Stimulated activated CD8-positive, alpha-beta memory T cell treated with anti-CD3 and anti-CD28 coated beads, Interleukin-15, amount 100 ng/mL, for 4 hours (primary cell): ENCODE results near the gene PNKP.
A peak's percentile ranks its signal among the peaks of the same experiment; 100 is the strongest.

Source experiments
- DNase-seq, 2 donors: peaks; one replicate each; pipeline ENCODE4 v3.0.0-alpha.2; 2020; ENCODE audit warnings: low read depth in 2 of 2

Gene PNKP

GRCh38 chr19:49890349-49891311, 23.3 kb upstream of the PNKP start:
- peak; percentile 36 to 50 for DNase-seq

- peak; percentile 46 to 52 for DNase-seq
These were observed 22.4 kb upstream of the PNKP start for GRCh38 chr19:49889687-49890348.

- DNase-seq, result no peak
These were observed 21.8 kb upstream of the PNKP start for GRCh38 chr19:49889038-49889686.

GRCh38 chr19:49888510-49888824, 21.1 kb upstream of the PNKP start:
- no peak for DNase-seq

GRCh38 chr19:49887665-49888509, 20.5 kb upstream of the PNKP start:
- no peak for DNase-seq

- DNase-seq, result no peak
These were observed 19.8 kb upstream of the PNKP start for GRCh38 chr19:49887037-49887664.

- DNase-seq, result no peak
These were observed 17.4 kb upstream of the PNKP start for GRCh38 chr19:49884760-49885159.

GRCh38 chr19:49884109-49884508, 16.7 kb upstream of the PNKP start:
- no peak for DNase-seq

- DNase-seq, result no peak
These were observed 15.7 kb upstream of the PNKP start for GRCh38 chr19:49883094-49883493.

- DNase-seq, result no peak
These were observed 15.3 kb upstream of the PNKP start for GRCh38 chr19:49882643-49883042.

GRCh38 chr19:49881672-49882394, 14.5 kb upstream of the PNKP start:
- DNase-seq, result no peak

GRCh38 chr19:49881186-49881585, 13.8 kb upstream of the PNKP start:
- no peak for DNase-seq

GRCh38 chr19:49880162-49880869, 12.9 kb upstream of the PNKP start:
- DNase-seq, result no peak

- no peak for DNase-seq
These were observed 12.0 kb upstream of the PNKP start for GRCh38 chr19:49879243-49879963.

GRCh38 chr19:49878744-49879070, 11.3 kb upstream of the PNKP start:
- no peak for DNase-seq

- DNase-seq, result peak; percentile 95
These were observed 10.7 kb upstream of the PNKP start for GRCh38 chr19:49877879-49878743.

- peak; percentile 97 to 98 for DNase-seq
These were observed 9.9 kb upstream of the PNKP start, which contains the start of the genes AKT1S1 and TBC1D17 for GRCh38 chr19:49877020-49877878. AKT1S1 (minus strand) TSS chr19:49877355; CDS start chr19:49873295, 4,060 bp downstream. TBC1D17 (plus strand) TSS chr19:49877702; CDS start chr19:49877724, 22 bp downstream.
